Measurements from ENCODE around the gene SOX30. TPM values are rescaled to one million over a fixed set of nuclear protein-coding genes. Genes with fewer than 3 reads are reported as not detected.
"Not testable (repeated sequence)": the region's sequence is repeated elsewhere in the genome, so short reads cannot be mapped to it uniquely, and the experiment has no call there.

SOX30 gene
- total RNA-seq, 4 donors from 2014 or later, result 0.16 to 0.19 TPM; not detected in 2

DNA sequence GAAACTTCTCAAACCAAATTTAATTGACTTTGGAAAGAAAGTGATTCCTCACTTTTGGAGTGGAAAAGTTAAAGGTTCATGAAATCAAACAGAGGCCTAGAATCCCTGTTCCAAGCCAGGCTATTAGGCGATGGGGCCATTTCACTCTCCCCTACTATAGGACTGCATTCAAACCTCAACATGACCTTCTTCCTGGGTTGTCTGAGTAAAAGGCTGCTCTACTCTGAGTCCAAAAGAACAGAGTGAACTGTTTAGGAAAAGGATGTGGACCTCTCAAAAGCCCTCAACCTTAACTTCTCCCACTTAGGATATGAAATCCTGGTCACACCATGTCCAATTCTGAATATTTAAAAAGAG lies 34.9 kb upstream of the SOX30 start:
- ATAC-seq, result no peak
- no peak overlapping the region for H3K27ac ChIP-seq

GRCh38 chr5:157686276-157687197 lies 34.3 kb upstream of the SOX30 start:
- 78 to 85% methylated on average over 8 to 10 of the region's 14 CpGs for WGBS, 2 donors (ENCODE audit: low coverage in 1 of 2)
- not testable (repeated sequence) for H3K4me1 ChIP-seq, ATAC-seq, H3K27ac ChIP-seq, H3K36me3 ChIP-seq, H3K9me3 ChIP-seq, H3K4me3 ChIP-seq
- peaks cover 10% of the 10 kb centered on the region for H3K27me3 ChIP-seq

More for the DNA sequence above, 34.9 kb upstream of the SOX30 start:
- Histone ChIP-seq H3K27me3 (peaks cover 10% of the 10 kb centered on the region), H3K4me1 (no peaks in the 10 kb centered on the region), H3K4me3 (no peak overlapping the region), H3K9me3 (no peaks in the 10 kb centered on the region), H3K36me3 (no peaks in the 10 kb centered on the region)
- whole genome bisulfite sequencing, 2 donors (ENCODE audit: low coverage in 1 of 2), result 62 to 100% methylated on average over 1 of the region's 1 CpG
- no peak for TF ChIP-seq POLR2A (IDR thresholded peaks at IDR 0.05)
- no peak for TF ChIP-seq CTCF (IDR thresholded peaks at IDR 0.05)
- TF ChIP-seq EP300 (IDR thresholded peaks at IDR 0.05), result no peak
- TF ChIP-seq POLR2AphosphoS5 (IDR thresholded peaks at IDR 0.05), result no peak

GRCh38 chr5:157682257-157682656 lies 30.0 kb upstream of the SOX30 start:
- Histone ChIP-seq H3K27ac (no peak overlapping the region), H3K4me1 (no peaks in the 10 kb centered on the region), H3K9me3 (no peaks in the 10 kb centered on the region), H3K4me3 (no peak overlapping the region), H3K36me3 (no peaks in the 10 kb centered on the region), H3K27me3 (no peaks in the 10 kb centered on the region)
- ATAC-seq, result no peak
- TF ChIP-seq EP300 (IDR thresholded peaks at IDR 0.05) (no peak), POLR2AphosphoS5 (IDR thresholded peaks at IDR 0.05) (no peak), POLR2A (IDR thresholded peaks at IDR 0.05) (no peak), CTCF (IDR thresholded peaks at IDR 0.05) (no peak)
- WGBS, 2 donors (ENCODE audit: low coverage in 1 of 2), result 0 to 57% methylated on average over 1 to 3 of the region's 3 CpGs

GRCh38 chr5:157681048-157681447 lies 28.8 kb upstream of the SOX30 start:
- ATAC-seq, result no peak
- H3K27me3 ChIP-seq, result no peaks in the 10 kb centered on the region
- H3K9me3 ChIP-seq, result no peaks in the 10 kb centered on the region
- no peak for TF ChIP-seq POLR2AphosphoS5 (IDR thresholded peaks at IDR 0.05)
- no peak overlapping the region for H3K4me3 ChIP-seq
- WGBS, 2 donors (ENCODE audit: low coverage in 1 of 2), result 49 to 56% methylated on average over 3 to 4 of the region's 4 CpGs
- no peaks in the 10 kb centered on the region for H3K36me3 ChIP-seq
- no peak overlapping the region for H3K27ac ChIP-seq
- no peaks in the 10 kb centered on the region for H3K4me1 ChIP-seq

DNA sequence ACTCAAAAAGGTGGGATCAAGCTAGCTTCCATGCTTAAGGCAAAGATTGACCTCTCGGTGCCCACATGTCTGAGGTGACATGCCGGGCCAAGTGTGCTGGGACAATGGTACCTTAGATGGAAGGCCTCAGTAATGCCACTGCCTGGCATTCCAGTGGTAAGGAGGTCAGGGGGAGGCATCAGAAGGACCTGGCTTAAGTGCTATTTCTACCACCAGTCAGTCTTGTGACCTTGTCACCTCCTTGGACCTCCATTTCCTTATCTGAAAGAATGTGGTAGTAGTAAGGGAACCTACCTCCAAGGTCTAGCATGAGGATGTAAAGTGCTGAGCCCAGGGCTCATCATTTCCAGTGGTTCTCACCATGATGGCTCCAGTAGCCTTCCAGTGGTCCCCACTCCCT lies 28.0 kb upstream of the SOX30 start:
- TF ChIP-seq EP300 (IDR thresholded peaks at IDR 0.05), result no peak
- TF ChIP-seq CTCF (IDR thresholded peaks at IDR 0.05), result no peak
- TF ChIP-seq POLR2A (IDR thresholded peaks at IDR 0.05), result no peak
- TF ChIP-seq POLR2AphosphoS5 (IDR thresholded peaks at IDR 0.05), result no peak
- Histone ChIP-seq H3K4me3 (no peak overlapping the region), H3K4me1 (no peaks in the 10 kb centered on the region), H3K9me3 (no peaks in the 10 kb centered on the region), H3K36me3 (no peaks in the 10 kb centered on the region), H3K27ac (no peak overlapping the region), H3K27me3 (no peaks in the 10 kb centered on the region)
- 100% methylated on average over 2 of the region's 2 CpGs for WGBS, 2 donors (ENCODE audit: low coverage in 1 of 2)
- no peak for ATAC-seq

DNA sequence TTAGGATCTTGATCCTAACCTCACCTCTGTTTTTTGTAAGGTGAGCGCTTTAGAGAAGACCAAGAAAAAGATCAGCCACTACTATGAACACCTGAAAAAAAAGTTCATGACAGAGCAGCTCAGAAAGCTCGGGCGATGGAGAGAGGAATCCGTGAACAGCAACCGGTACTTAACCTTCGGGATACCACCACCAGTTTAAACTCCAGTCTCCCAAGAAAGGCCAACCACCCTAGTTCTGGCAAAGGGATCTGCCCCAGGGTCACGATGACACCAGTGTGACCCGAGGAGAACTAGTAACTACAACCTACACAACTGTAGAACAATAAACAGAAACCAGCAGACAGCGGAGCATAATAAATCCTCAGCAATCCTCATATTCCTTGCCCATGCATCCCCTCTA lies 27.6 kb upstream of the SOX30 start:
- H3K9me3 ChIP-seq, result no peaks in the 10 kb centered on the region
- no peak overlapping the region for H3K27ac ChIP-seq
- no peaks in the 10 kb centered on the region for H3K36me3 ChIP-seq
- H3K4me3 ChIP-seq, result no peak overlapping the region
- no peaks in the 10 kb centered on the region for H3K27me3 ChIP-seq
- no peak for TF ChIP-seq EP300 (IDR thresholded peaks at IDR 0.05)
- no peak for TF ChIP-seq POLR2A (IDR thresholded peaks at IDR 0.05)
- no peak for ATAC-seq
- WGBS, 2 donors (ENCODE audit: low coverage in 1 of 2), result 93 to 97% methylated on average over 6 to 8 of the region's 9 CpGs
- no peaks in the 10 kb centered on the region for H3K4me1 ChIP-seq

Data from gastroesophageal sphincter (tissue), 4 donors.